SK-N-SH treated with all-trans-retinoic acid at 6 μM for 48 hours (cell line): Measurements from ENCODE around the gene CCDC181.

Experiments used
- ESRRG ChIP-seq: fragments of 250-450 bp; sonication (Bioruptor Pico); IDR thresholded peaks from 2 replicates; pipeline ENCODE4 v1.6.1; 2021; ENCODE audit warnings: mild to moderate bottlenecking
- GLIS3 ChIP-seq: fragments of 250-450 bp; sonication (Bioruptor Pico); IDR thresholded peaks from 2 replicates; pipeline ENCODE4 v1.5.0; 2020; ENCODE audit warnings: mild to moderate bottlenecking, moderate library complexity
- ISL1 ChIP-seq: fragments of 250-450 bp; sonication (Bioruptor Pico); IDR thresholded peaks from 2 replicates; pipeline ENCODE4 v2.1.2; 2022; ENCODE audit warnings: mild to moderate bottlenecking, moderate library complexity
- TCF4 ChIP-seq: fragments of 250-450 bp; sonication (Bioruptor Pico); IDR thresholded peaks from 2 replicates; pipeline ENCODE4 v1.8.0; 2021; ENCODE audit warnings: mild to moderate bottlenecking, moderate library complexity, borderline replicate concordance
- ZFP30 ChIP-seq: fragments of 450-650 bp; formaldehyde crosslinking; IDR thresholded peaks from 2 replicates; pipeline ENCODE4 v1.5.0; 2022; ENCODE audit warnings: mild to moderate bottlenecking, moderate library complexity
- ZNF565 ChIP-seq: fragments of 450-650 bp; formaldehyde crosslinking; conservative IDR thresholded peaks from 2 replicates; pipeline ENCODE4 v1.5.0; 2020; ENCODE audit warnings: low read depth, mild to moderate bottlenecking, moderate library complexity
- TF ChIP-seq, protein P1 (sequence below): fragments of 250-450 bp; sonication (Bioruptor Pico); IDR thresholded peaks from 2 replicates; pipeline ENCODE4 v1.5.1; 2021; ENCODE audit warnings: mild to moderate bottlenecking, moderate library complexity
- TF ChIP-seq, protein P2 (sequence below): fragments of 250-450 bp; sonication (Bioruptor Pico); IDR thresholded peaks from 2 replicates; pipeline ENCODE4 v1.8.0; 2020; ENCODE audit warnings: mild to moderate bottlenecking, moderate library complexity, borderline replicate concordance

DNA sequence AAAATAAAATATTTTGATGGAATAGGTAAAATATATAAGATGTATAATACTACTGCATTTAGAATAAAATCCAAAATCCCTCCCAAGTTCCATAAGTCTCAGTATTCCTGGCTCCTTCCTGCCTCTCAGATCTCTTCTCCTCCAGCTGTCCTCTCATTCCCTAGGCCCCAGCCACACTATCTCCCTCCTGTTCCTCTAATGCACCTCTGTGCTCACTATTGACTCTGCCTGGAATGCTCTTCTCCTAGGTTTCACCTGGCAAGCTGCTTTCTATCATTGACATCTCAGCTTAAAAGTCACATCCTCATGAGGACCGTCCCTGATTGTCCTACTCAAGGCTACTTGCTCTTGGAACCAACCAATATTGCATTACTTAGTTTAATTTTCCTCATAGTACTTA lies 66.9 kb downstream of the CCDC181 start:
- no peak for TF ChIP-seq ESRRG
- no peak for TF ChIP-seq ZFP30 (CRISPR knock-in tag)
- TF ChIP-seq, protein P1, sequence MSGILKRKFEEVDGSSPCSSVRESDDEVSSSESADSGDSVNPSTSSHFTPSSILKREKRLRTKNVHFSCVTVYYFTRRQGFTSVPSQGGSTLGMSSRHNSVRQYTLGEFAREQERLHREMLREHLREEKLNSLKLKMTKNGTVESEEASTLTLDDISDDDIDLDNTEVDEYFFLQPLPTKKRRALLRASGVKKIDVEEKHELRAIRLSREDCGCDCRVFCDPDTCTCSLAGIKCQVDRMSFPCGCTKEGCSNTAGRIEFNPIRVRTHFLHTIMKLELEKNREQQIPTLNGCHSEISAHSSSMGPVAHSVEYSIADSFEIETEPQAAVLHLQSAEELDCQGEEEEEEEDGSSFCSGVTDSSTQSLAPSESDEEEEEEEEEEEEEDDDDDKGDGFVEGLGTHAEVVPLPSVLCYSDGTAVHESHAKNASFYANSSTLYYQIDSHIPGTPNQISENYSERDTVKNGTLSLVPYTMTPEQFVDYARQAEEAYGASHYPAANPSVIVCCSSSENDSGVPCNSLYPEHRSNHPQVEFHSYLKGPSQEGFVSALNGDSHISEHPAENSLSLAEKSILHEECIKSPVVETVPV (CRISPR knock-in tag), result no peak
- no peak for TF ChIP-seq TCF4 (CRISPR knock-in tag)
- no peak for TF ChIP-seq ZNF565
- TF ChIP-seq, protein P2, sequence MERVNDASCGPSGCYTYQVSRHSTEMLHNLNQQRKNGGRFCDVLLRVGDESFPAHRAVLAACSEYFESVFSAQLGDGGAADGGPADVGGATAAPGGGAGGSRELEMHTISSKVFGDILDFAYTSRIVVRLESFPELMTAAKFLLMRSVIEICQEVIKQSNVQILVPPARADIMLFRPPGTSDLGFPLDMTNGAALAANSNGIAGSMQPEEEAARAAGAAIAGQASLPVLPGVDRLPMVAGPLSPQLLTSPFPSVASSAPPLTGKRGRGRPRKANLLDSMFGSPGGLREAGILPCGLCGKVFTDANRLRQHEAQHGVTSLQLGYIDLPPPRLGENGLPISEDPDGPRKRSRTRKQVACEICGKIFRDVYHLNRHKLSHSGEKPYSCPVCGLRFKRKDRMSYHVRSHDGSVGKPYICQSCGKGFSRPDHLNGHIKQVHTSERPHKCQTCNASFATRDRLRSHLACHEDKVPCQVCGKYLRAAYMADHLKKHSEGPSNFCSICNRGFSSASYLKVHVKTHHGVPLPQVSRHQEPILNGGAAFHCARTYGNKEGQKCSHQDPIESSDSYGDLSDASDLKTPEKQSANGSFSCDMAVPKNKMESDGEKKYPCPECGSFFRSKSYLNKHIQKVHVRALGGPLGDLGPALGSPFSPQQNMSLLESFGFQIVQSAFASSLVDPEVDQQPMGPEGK (CRISPR knock-in tag), result no peak
- no peak for TF ChIP-seq ISL1 (CRISPR knock-in tag)
- no peak for TF ChIP-seq GLIS3 (CRISPR knock-in tag)
